Keratinocyte (primary cell): ENCODE results near the gene G3BP2. TPM values are rescaled to one million over a fixed set of nuclear protein-coding genes. Genes with fewer than 3 reads are reported as not detected.

Source experiments
- DNase-seq: peaks from one replicate; pipeline ENCODE4 v3.0.0-alpha.2; 2011; ENCODE audit warnings: low read depth, missing footprints, low spot score
- FAIRE-seq: peaks from 2 replicates; lab custom pipeline; 2011; peaks lifted over from hg19 to GRCh38; lab: Jason Lieb, UNC
- H2AFZ ChIP-seq: 2 replicates; pipeline ENCODE4 v1.6.0; 2012; ENCODE audit warnings: low read length, control low read depth, inconsistent platforms; ENCODE audit not compliant: control insufficient read depth
- H3K27ac ChIP-seq: 2 replicates; pipeline ENCODE4 v1.5.1; 2011; ENCODE audit warnings: low read length; ENCODE audit not compliant: control insufficient read depth, insufficient read depth
- H3K27me3 ChIP-seq: 3 replicates; pipeline ENCODE4 v1.6.0; 2011; ENCODE audit warnings: low read length; ENCODE audit not compliant: control insufficient read depth, insufficient read depth; ENCODE audit errors: extremely low read depth
- H3K36me3 ChIP-seq, 2 experiments: 2 replicates in 1 of 2; 3 replicates in 1 of 2; pipeline ENCODE4 v1.5.1; 2011; ENCODE audit warnings: low read length in 2 of 2, mild to moderate bottlenecking in 1 of 2; ENCODE audit not compliant: control insufficient read depth in 2 of 2, insufficient read depth in 2 of 2; ENCODE audit errors: extremely low read depth in 1 of 2
- H3K4me1 ChIP-seq: 3 replicates; pipeline ENCODE4 v1.5.1; 2011; ENCODE audit warnings: low read length; ENCODE audit not compliant: control insufficient read depth, insufficient read depth; ENCODE audit errors: extremely low read depth
- H3K4me2 ChIP-seq: 3 replicates; pipeline ENCODE4 v1.6.0; 2011; ENCODE audit warnings: low read depth, low read length; ENCODE audit not compliant: control insufficient read depth, insufficient read depth; ENCODE audit errors: extremely low read depth
- H3K4me3 ChIP-seq, 3 experiments: fragments of 200-600 bp in 1 of 3; sonication (generic) in 1 of 3; 2 replicates in 2 of 3; 3 replicates in 1 of 3; pipeline ENCODE4 v1.5.1; 2011 to 2016; ENCODE audit warnings: low read length in 3 of 3, mild to moderate bottlenecking in 3 of 3, control low read depth in 2 of 3, inconsistent platforms in 1 of 3, low read depth in 1 of 3, mixed read lengths in 1 of 3, mixed run types in 1 of 3, moderate library complexity in 1 of 3; ENCODE audit not compliant: control insufficient read depth in 2 of 3, insufficient read depth in 2 of 3; ENCODE audit errors: extremely low read depth in 1 of 3
- H3K79me2 ChIP-seq: 2 replicates; pipeline ENCODE4 v1.6.0; 2012; ENCODE audit warnings: low read length; ENCODE audit not compliant: control insufficient read depth, insufficient read depth
- H3K9ac ChIP-seq: 3 replicates; pipeline ENCODE4 v1.6.0; 2011; ENCODE audit warnings: low read length; ENCODE audit not compliant: control insufficient read depth, insufficient read depth; ENCODE audit errors: extremely low read depth
- H3K9me1 ChIP-seq: 3 replicates; pipeline ENCODE4 v1.6.0; 2011; ENCODE audit warnings: low read length; ENCODE audit not compliant: control insufficient read depth, insufficient read depth; ENCODE audit errors: extremely low read depth
- H3K9me3 ChIP-seq: 2 replicates; pipeline ENCODE4 v1.5.1; 2012; ENCODE audit warnings: low read depth, low read length; ENCODE audit not compliant: control insufficient read depth
- H4K20me1 ChIP-seq: 3 replicates; pipeline ENCODE4 v1.6.0; 2011; ENCODE audit warnings: low read length; ENCODE audit not compliant: control insufficient read depth, insufficient read depth; ENCODE audit errors: extremely low read depth
- CTCF ChIP-seq, 3 experiments: IDR thresholded peaks in 1 of 3; conservative IDR thresholded peaks in 1 of 3; optimal IDR thresholded peaks in 1 of 3; 2 replicates in 2 of 3; 3 replicates in 1 of 3; pipeline versions ENCODE3 to v1.5.1; 2011; ENCODE audit warnings: low read length in 3 of 3, mild to moderate bottlenecking in 3 of 3, moderate library complexity in 2 of 3, control low read depth in 1 of 3, inconsistent platforms in 1 of 3; ENCODE audit not compliant: insufficient read depth in 2 of 3; ENCODE audit errors: extremely low read depth in 1 of 3
- EZH2 ChIP-seq: IDR thresholded peaks from one replicate; pipeline ENCODE4 v1.6.1; 2012; ENCODE audit warnings: inconsistent platforms, mild to moderate bottlenecking, low read length, moderate library complexity
- dilution Hi-C: fragments of 300-500 bp; cut with MboI; formaldehyde crosslinking; loops from one replicate; pipeline ENCODE4 v1.7.0; 2020; ENCODE audit warnings: low sequenced_read_pairs; ENCODE audit not compliant: extremely low pct_ligation_motif_present
- polyA plus RNA-seq, 5 experiments: library from polyadenylated mRNA; depleted of rRNA in 3 of 5; stranded (reverse) in 3 of 5; stranded (forward) in 1 of 5; unstranded in 1 of 5; fragments of >200 nt; gene quantifications; 1 replicate in 1 of 5; 2 replicates in 3 of 5; 3 replicates in 1 of 5; pipeline versions ENCODE4 v1.2.1 to v1.2.3, GENCODE V29; 2011 to 2012; ENCODE audit warnings: missing spikeins in 2 of 5, low read depth in 1 of 5, low replicate concordance in 1 of 5

G3BP2 gene
- polyA plus RNA-seq, 1 donor (not counting 4 experiments of a cell fraction or from before 2014, with no cell fraction given): 137 TPM

DNA sequence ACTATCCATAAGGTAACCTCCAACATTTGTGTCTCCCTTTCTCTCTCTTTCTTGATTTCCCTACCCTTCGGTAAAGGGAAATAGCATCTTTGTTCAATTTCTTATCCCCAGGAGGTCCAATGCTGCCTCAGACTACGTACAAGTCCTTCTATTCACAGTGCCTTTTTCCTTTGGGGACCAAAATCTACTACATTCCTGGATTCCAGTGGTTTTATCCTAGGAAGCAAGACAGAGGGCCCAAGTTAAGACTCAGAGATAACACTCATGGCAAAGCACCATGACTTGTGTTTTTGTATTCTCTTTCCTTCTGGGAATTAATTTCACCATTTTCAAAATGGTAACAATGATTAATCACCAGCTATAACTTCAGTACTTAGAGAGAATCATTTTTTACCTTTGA is 10.6 kb downstream of the G3BP2 start:
- dilution Hi-C loops: no loop called here
- H3K27ac ChIP-seq: no peak overlapping the region
- DNase-seq: no peak
- no peak overlapping the region for H3K4me2 ChIP-seq
- no peaks in the 10 kb centered on the region for H3K9me3 ChIP-seq
- H2AFZ ChIP-seq: no peak overlapping the region
- H4K20me1 ChIP-seq: no peaks in the 10 kb centered on the region
- H3K9me1 ChIP-seq: no peaks in the 10 kb centered on the region
- peaks cover 80% of the 10 kb centered on the region for H3K79me2 ChIP-seq
- no peak overlapping the region for H3K4me3 ChIP-seq
- H3K4me1 ChIP-seq: peaks cover 21% of the 10 kb centered on the region
- no peaks in the 10 kb centered on the region for H3K27me3 ChIP-seq
- FAIRE-seq: no peak
- H3K9ac ChIP-seq: no peak overlapping the region
- TF ChIP-seq EZH2 (no peak), CTCF (optimal IDR thresholded peaks at IDR 0.05 in 1 of 3, IDR thresholded peaks at IDR 0.05 in 1 of 3, conservative IDR thresholded peaks at IDR 0.05 in 1 of 3; ENCODE audit: extremely low read depth in 1 of 3, insufficient read depth in 2 of 3, low read length in 3 of 3) (no peak)
- H3K36me3 ChIP-seq: peaks cover 2 to 15% of the 10 kb centered on the region in 2 experiments

DNA sequence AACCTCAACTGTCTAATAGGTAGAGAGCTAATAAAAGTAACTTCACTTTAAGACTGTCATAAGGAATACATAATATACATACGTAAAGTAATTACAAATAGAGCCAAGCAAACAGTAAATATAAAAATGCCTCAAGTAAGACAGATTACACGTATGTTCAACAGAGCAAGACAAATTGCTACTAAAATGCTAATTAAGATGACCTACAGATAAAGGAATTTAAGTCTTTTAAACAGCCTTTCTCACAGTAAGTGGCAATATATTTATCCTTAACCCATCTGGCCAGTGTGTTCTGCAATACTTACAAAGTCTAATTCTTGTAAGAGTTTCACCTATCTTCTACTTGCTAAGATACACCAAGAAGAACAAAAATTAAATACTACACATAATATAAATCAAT is 12.7 kb downstream of the G3BP2 start:
- Histone ChIP-seq H3K36me3 (peaks cover 2 to 18% of the 10 kb centered on the region in 2 experiments), H3K27ac (no peak overlapping the region), H3K4me2 (no peak overlapping the region), H2AFZ (no peak overlapping the region), H3K9me3 (no peaks in the 10 kb centered on the region), H4K20me1 (no peaks in the 10 kb centered on the region), H3K27me3 (no peaks in the 10 kb centered on the region), H3K4me1 (peaks cover 14% of the 10 kb centered on the region), H3K4me3 (no peak overlapping the region), H3K9ac (no peak overlapping the region), H3K79me2 (peaks cover 65% of the 10 kb centered on the region), H3K9me1 (no peaks in the 10 kb centered on the region)
- DNase-seq (no peak), FAIRE-seq (no peak)
- dilution Hi-C loops: no loop called here
- TF ChIP-seq EZH2: no peak
- TF ChIP-seq CTCF (optimal IDR thresholded peaks at IDR 0.05 in 1 of 3, IDR thresholded peaks at IDR 0.05 in 1 of 3, conservative IDR thresholded peaks at IDR 0.05 in 1 of 3; ENCODE audit: extremely low read depth in 1 of 3, insufficient read depth in 2 of 3, low read length in 3 of 3): no peak
